ENCODE data around the gene CLSTN2. TPM values are rescaled to one million over a fixed set of nuclear protein-coding genes. Genes with fewer than 3 reads are reported as not detected.

The CLSTN2 gene
- total RNA-seq, 2 donors from 2014 or later = 0.82 to 1.3 TPM

DNA sequence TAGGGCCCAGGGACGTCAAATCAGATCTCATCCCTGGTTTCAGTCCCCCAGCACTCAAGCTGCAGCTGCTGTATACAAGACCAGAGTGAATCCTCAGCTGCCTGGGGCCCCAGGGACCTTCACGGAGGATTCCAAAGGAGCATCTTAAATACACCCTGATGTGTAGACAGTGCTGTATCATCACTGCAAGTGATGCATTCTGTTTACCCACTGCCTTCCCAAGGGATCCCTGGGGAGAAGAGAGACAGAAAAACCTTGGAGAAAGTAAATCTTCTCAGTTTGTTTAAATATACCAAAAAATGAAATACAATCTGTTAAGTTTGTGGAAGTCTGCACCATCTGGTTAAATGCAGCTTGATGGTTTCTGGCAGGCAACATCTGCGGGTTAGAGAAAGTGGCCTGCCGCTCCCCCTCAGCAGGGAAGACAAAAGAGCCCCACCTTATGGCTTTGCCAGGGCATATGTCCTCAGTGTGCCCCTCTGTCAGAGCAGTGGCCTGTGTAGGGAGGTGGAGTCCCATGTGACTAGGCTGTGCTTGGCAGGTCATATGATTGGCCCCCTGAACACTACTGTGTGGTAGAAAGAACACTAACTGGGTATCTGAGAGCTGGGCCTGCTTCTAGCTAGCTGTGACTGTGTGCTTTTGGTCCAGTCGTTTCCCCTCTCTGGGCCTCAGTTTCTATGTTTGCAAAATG, 520.7 kb downstream of the CLSTN2 start:
- Histone ChIP-seq H3K27me3 (no peaks in the 10 kb centered on the region), H3K4me1 (no peaks in the 10 kb centered on the region), H3K27ac (no peak overlapping the region), H3K4me3 (no peak overlapping the region), H3K9ac (ENCODE audit: low read depth in 2 of 2, low read length in 2 of 2) (no peak overlapping the region), H3K9me3 (no peaks in the 10 kb centered on the region), H3K36me3 (no peaks in the 10 kb centered on the region)
- DNase-seq = no peak
- TF ChIP-seq, protein P1, sequence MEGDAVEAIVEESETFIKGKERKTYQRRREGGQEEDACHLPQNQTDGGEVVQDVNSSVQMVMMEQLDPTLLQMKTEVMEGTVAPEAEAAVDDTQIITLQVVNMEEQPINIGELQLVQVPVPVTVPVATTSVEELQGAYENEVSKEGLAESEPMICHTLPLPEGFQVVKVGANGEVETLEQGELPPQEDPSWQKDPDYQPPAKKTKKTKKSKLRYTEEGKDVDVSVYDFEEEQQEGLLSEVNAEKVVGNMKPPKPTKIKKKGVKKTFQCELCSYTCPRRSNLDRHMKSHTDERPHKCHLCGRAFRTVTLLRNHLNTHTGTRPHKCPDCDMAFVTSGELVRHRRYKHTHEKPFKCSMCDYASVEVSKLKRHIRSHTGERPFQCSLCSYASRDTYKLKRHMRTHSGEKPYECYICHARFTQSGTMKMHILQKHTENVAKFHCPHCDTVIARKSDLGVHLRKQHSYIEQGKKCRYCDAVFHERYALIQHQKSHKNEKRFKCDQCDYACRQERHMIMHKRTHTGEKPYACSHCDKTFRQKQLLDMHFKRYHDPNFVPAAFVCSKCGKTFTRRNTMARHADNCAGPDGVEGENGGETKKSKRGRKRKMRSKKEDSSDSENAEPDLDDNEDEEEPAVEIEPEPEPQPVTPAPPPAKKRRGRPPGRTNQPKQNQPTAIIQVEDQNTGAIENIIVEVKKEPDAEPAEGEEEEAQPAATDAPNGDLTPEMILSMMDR (IDR thresholded peaks at IDR 0.05) = no peak
- intact Hi-C loops (cut with DNase I) = no loop called here

DNA sequence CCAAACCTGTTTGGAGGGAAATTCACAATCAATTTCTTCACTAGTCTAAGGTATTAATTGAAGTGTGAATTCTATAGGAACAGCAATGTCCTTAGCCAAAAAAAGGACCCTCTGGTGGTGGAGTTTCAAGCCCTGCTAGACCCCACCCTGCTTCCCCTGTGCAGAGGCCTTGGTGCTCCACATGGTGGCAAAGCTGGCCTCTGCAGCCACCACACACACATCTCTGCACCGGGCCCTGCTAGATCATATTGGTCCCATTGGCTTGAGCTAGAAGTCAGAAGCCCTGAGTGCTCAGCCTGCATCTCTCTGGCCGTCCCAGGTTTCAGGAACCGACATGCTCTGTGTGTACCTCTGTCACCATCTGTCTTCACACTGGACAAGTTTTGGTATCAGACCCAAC, 522.0 kb downstream of the CLSTN2 start:
- Histone ChIP-seq H3K4me3 (no peak overlapping the region), H3K27ac (no peak overlapping the region), H3K9me3 (no peaks in the 10 kb centered on the region), H3K36me3 (no peaks in the 10 kb centered on the region), H3K9ac (ENCODE audit: low read depth in 2 of 2, low read length in 2 of 2) (no peak overlapping the region), H3K4me1 (no peaks in the 10 kb centered on the region), H3K27me3 (no peaks in the 10 kb centered on the region)
- TF ChIP-seq, protein P1 (IDR thresholded peaks at IDR 0.05) = no peak
- no peak for DNase-seq
- intact Hi-C loops (cut with DNase I) = no loop called here

DNA sequence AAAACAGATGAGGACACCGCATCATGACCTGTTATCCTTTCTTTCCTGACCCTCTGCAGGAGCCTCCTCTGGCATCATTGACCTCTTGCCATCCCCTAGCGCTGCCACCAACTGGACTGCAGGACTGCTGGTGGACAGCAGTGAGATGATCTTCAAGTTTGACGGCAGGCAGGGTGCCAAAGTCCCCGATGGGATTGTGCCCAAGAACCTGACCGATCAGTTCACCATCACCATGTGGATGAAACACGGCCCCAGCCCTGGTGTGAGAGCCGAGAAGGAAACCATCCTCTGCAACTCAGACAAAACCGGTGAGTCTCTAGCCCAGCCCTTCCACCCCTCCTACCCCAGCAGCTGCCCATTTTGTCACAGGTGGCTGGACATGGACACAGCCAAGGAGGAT, 524.5 kb downstream of the CLSTN2 start:
- Histone ChIP-seq H3K27ac (no peak overlapping the region), H3K9me3 (no peaks in the 10 kb centered on the region), H3K4me1 (no peaks in the 10 kb centered on the region), H3K9ac (ENCODE audit: low read depth in 2 of 2, low read length in 2 of 2) (no peak overlapping the region), H3K4me3 (no peak overlapping the region), H3K27me3 (no peaks in the 10 kb centered on the region), H3K36me3 (no peaks in the 10 kb centered on the region)
- intact Hi-C loops (cut with DNase I) = no loop called here
- DNase-seq = no peak
- TF ChIP-seq, protein P1 (IDR thresholded peaks at IDR 0.05) = no peak

DNA sequence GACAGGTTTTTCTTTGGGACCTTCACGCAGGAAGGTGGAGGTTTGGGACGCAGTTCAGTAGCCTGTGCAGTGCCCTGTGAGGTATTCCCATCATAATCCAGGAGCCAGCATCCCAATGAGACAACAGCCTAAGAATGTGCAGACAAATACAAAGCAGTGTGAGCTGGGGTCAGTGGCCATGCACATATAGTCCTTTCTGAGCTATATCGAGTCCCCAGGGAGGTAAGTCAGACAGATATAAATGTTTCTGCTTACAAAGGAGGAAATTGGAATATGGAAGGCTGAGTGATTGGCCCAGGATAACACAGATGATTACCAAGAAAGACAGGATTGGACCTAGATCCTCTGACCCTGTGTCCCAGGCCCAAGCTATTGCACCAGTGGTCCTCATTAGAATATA, 526.3 kb downstream of the CLSTN2 start:
- no peaks in the 10 kb centered on the region for H3K36me3 ChIP-seq
- H3K27me3 ChIP-seq = no peaks in the 10 kb centered on the region
- no peaks in the 10 kb centered on the region for H3K9me3 ChIP-seq
- no peak overlapping the region for H3K9ac ChIP-seq (ENCODE audit: low read depth in 2 of 2, low read length in 2 of 2)
- intact Hi-C loops (cut with DNase I) = no loop called here
- H3K4me1 ChIP-seq = no peaks in the 10 kb centered on the region
- H3K4me3 ChIP-seq = no peak overlapping the region
- DNase-seq = no peak
- H3K27ac ChIP-seq = no peak overlapping the region
- TF ChIP-seq, protein P1 (IDR thresholded peaks at IDR 0.05) = no peak

DNA sequence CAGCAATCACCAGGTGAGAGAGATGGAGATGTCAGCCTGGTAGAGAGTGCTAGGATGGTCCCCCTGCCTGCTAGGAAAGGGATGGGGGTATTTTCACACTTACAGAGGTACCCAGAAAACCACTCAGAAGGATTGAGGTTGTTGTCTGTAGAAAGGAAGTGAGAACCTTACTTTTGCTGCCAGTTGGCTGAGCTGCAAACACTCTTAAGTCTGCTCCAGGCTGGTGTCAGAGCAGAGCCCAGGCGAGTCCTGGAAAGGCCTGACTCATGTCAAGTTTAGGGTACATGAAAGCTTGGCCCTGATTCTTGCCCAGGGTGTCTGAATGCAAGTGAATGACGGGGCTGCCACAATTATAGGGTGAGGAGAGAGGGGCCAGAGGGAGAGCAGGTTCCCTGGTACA, 528.4 kb downstream of the CLSTN2 start:
- DNase-seq = no peak
- no peaks in the 10 kb centered on the region for H3K36me3 ChIP-seq

More for the DNA sequence above, 528.4 kb downstream of the CLSTN2 start:
- no peak overlapping the region for H3K27ac ChIP-seq
- TF ChIP-seq, protein P1 (IDR thresholded peaks at IDR 0.05) = no peak
- H3K4me3 ChIP-seq = no peak overlapping the region
- no peak overlapping the region for H3K9ac ChIP-seq (ENCODE audit: low read depth in 2 of 2, low read length in 2 of 2)
- intact Hi-C loops (cut with DNase I) = no loop called here
- no peaks in the 10 kb centered on the region for H3K27me3 ChIP-seq
- H3K9me3 ChIP-seq = no peaks in the 10 kb centered on the region
- no peaks in the 10 kb centered on the region for H3K4me1 ChIP-seq

Measured in colonic mucosa (tissue), 4 donors.